ENCODE data around the gene KSR2. TPM values are rescaled to one million over a fixed set of nuclear protein-coding genes. Genes with fewer than 3 reads are reported as not detected.

Gene KSR2
- total and polyA plus RNA-seq, 4 donors = 0.09 to 1.8 (median 0.37) TPM

DNA sequence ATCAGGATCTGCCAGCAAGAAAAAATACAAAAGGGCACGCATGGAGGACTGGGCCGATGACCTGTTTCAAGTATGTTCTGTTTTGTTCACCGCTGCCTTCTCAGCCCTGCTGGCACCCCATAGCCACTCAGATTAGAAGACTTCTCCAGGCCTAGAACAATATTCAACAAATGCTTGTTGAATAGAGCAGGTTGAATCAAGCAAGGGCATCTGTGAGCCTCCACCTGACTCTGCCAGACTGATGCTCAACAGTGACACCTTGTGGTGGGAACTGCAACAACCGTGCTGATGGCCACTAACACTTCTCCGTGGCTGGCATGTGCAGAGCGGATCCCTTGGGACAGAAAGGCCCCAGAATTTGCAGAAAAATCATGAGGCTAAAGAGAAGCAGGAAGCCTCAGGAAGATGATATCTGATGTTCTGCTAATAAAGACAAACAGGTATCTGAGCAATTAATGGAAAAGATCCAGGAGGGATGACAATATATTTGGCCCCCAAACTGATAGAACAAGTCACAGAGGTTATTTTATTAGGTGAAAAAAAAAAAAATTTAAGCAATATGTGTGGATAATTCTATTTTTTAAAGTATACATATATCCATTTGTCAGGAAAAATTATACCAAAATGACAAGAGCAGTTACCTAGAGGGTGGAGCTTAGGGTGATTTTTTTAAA lies 114.3 kb downstream of the KSR2 start:
- DNase-seq = peak in 2 of 3 donors; percentile 4 to 18
- TF ChIP-seq, protein P1, sequence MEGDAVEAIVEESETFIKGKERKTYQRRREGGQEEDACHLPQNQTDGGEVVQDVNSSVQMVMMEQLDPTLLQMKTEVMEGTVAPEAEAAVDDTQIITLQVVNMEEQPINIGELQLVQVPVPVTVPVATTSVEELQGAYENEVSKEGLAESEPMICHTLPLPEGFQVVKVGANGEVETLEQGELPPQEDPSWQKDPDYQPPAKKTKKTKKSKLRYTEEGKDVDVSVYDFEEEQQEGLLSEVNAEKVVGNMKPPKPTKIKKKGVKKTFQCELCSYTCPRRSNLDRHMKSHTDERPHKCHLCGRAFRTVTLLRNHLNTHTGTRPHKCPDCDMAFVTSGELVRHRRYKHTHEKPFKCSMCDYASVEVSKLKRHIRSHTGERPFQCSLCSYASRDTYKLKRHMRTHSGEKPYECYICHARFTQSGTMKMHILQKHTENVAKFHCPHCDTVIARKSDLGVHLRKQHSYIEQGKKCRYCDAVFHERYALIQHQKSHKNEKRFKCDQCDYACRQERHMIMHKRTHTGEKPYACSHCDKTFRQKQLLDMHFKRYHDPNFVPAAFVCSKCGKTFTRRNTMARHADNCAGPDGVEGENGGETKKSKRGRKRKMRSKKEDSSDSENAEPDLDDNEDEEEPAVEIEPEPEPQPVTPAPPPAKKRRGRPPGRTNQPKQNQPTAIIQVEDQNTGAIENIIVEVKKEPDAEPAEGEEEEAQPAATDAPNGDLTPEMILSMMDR (IDR thresholded peaks at IDR 0.05; ENCODE audit: control extremely low read depth, extremely low read depth) = no peak
- Histone ChIP-seq H3K9ac (ENCODE audit: insufficient read depth in 1 of 2, low read length in 2 of 2) (no peak overlapping the region), H3K27ac (ENCODE audit: low read depth in 1 of 2, low read length in 1 of 2) (no peak overlapping the region), H3K27me3 (ENCODE audit: control insufficient read depth in 3 of 3, insufficient read depth in 3 of 3, low read length in 2 of 3) (no peaks in the 10 kb centered on the region), H3K4me3 (no peak overlapping the region), H3K36me3 (ENCODE audit: control insufficient read depth in 4 of 4, insufficient read depth in 4 of 4, low read length in 4 of 4) (no peaks in the 10 kb centered on the region), H3K9me3 (ENCODE audit: control insufficient read depth in 4 of 4, insufficient read depth in 3 of 4, low read length in 3 of 4) (peaks cover 0 to 4% (median 0%) of the 10 kb centered on the region in 4 donors), H3K4me1 (ENCODE audit: control insufficient read depth in 5 of 5, insufficient read depth in 5 of 5, low read length in 5 of 5) (no peaks in the 10 kb centered on the region)
- peak; percentile 34 for ATAC-seq (ENCODE audit: insufficient read depth, low FRiP score)
- WGBS, 2 donors = 51 to 53% methylated on average over 6 of the region's 6 CpGs

DNA sequence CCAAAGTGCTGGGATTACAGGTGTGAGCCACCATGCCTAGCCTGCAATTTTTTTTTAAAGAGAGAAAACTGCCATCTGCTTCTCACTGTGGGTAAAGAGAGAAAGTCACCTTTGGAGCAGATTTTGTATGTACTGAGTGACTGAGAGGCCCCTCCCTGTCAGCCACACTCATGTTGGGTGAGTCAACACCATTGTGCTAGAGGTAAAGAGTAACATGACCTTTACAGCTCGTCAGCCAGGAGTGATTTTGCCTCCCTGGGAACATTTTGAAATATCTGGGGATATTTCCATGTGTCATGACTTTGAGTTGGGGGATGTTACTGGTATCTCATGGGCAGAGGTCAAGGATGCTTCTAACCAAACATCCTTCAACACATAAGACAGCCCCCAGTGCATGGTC lies 115.2 kb downstream of the KSR2 start:
- Histone ChIP-seq H3K9ac (ENCODE audit: insufficient read depth in 1 of 2, low read length in 2 of 2) (no peak overlapping the region), H3K4me3 (no peak overlapping the region), H3K27me3 (ENCODE audit: control insufficient read depth in 3 of 3, insufficient read depth in 3 of 3, low read length in 2 of 3) (peaks cover 0 to under 1% (median 0%) of the 10 kb centered on the region in 3 donors), H3K27ac (ENCODE audit: low read depth in 1 of 2, low read length in 1 of 2) (no peak overlapping the region), H3K4me1 (ENCODE audit: control insufficient read depth in 5 of 5, insufficient read depth in 5 of 5, low read length in 5 of 5) (no peaks in the 10 kb centered on the region), H3K36me3 (ENCODE audit: control insufficient read depth in 4 of 4, insufficient read depth in 4 of 4, low read length in 4 of 4) (no peaks in the 10 kb centered on the region), H3K9me3 (ENCODE audit: control insufficient read depth in 4 of 4, insufficient read depth in 3 of 4, low read length in 3 of 4) (peaks cover 0 to 4% (median 0%) of the 10 kb centered on the region in 4 donors)
- ATAC-seq (ENCODE audit: insufficient read depth, low FRiP score) (peak; percentile 21), DNase-seq (peak in 1 of 3 donors; percentile 13)
- TF ChIP-seq, protein P1 (IDR thresholded peaks at IDR 0.05; ENCODE audit: control extremely low read depth, extremely low read depth) = no peak
- 45 to 65% methylated on average over 1 of the region's 1 CpG for WGBS, 2 donors

DNA sequence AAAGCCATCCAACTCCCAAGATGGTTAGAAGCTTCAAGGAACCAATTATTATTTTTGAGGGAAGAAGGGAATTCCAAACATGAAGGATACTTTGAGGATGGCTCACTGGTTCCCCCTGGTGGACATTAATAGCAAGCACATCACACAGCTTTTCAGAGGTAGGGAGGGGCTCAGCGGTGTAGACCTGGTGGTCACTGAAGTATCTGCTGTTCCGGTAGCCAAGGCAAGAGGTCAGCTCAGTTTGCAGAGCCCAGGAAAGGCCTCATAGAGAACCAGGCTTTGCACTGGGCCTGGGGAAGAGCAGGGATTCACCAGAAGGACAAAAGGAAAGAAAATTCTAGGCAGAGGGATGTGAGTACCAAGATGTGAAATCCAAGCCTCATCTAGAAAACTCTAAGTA lies 118.7 kb downstream of the KSR2 start:
- H3K4me3 ChIP-seq = no peak overlapping the region
- no peaks in the 10 kb centered on the region for H3K4me1 ChIP-seq (ENCODE audit: control insufficient read depth in 5 of 5, insufficient read depth in 5 of 5, low read length in 5 of 5)
- H3K9me3 ChIP-seq (ENCODE audit: control insufficient read depth in 4 of 4, insufficient read depth in 3 of 4, low read length in 3 of 4) = peaks cover 0 to 4% (median 0%) of the 10 kb centered on the region in 4 donors
- DNase-seq = peak in 2 of 3 donors; percentile 31 to 41
- WGBS, 2 donors = 0 to 10% methylated on average over 2 of the region's 2 CpGs
- H3K36me3 ChIP-seq (ENCODE audit: control insufficient read depth in 4 of 4, insufficient read depth in 4 of 4, low read length in 4 of 4) = no peaks in the 10 kb centered on the region
- ATAC-seq (ENCODE audit: insufficient read depth, low FRiP score) = no peak
- H3K9ac ChIP-seq (ENCODE audit: insufficient read depth in 1 of 2, low read length in 2 of 2) = no peak overlapping the region
- H3K27ac ChIP-seq (ENCODE audit: low read depth in 1 of 2, low read length in 1 of 2) = no peak overlapping the region
- TF ChIP-seq, protein P1 (IDR thresholded peaks at IDR 0.05; ENCODE audit: control extremely low read depth, extremely low read depth) = peak; percentile 38
- peaks cover 0 to 5% (median 0%) of the 10 kb centered on the region in 3 donors for H3K27me3 ChIP-seq (ENCODE audit: control insufficient read depth in 3 of 3, insufficient read depth in 3 of 3, low read length in 2 of 3)
